ENCODE measurements around the gene ERICH3. TPM values are rescaled to one million over a fixed set of nuclear protein-coding genes. Genes with fewer than 3 reads are reported as not detected.

The ERICH3 gene
- total RNA-seq, 1 experiment from 2014 or later = not detected

Other genes starting within 250 kb of the ERICH3 start
- gene LRRC53, start 161.2 kb downstream of the ERICH3 start, total RNA-seq (2014; rRNA removed; shearing (Covaris generic)) = 0.05 TPM in 1 of 2 replicates, not detected in the other
- gene CRYZ, start 59.3 kb upstream of the ERICH3 start, total RNA-seq (2014; rRNA removed; shearing (Covaris generic)) = 66.0 and 67.1 TPM in 2 replicates
- gene TYW3, start 59.4 kb upstream of the ERICH3 start, total RNA-seq (2014; rRNA removed; shearing (Covaris generic)) = 7.7 and 10.8 TPM in 2 replicates

Data from HT-29 (cell line).